Measurements from ENCODE around the gene MRPL12. TPM values are rescaled to one million over a fixed set of nuclear protein-coding genes. Genes with fewer than 3 reads are reported as not detected.

Gene MRPL12
- total and polyA plus RNA-seq, 2 experiments from 2014 or later = 50.9 to 153 TPM

DNA sequence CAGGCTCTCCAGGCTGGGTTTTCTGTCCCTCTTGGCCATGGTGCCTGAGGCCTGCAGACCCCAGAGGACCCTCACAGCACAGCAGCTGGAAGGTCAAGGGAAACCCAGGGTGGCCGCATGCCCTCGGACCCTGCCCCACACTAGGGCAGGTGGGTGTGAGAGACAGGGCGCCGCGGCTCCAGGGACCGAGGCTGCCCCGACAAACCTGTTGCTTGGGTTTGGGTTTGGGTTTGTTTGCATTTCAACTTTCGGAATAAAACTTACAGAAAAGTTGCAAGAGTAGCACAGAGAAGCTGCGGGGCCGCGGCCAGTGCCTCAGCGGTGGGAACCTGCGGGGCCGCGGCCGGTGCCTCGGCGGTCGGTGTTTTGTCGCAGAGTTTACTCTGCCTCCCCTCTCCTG lies 11.6 kb upstream of the MRPL12 start:
- H3K27me3 Mint-ChIP-seq (ENCODE audit: insufficient read depth, low read depth, poor library complexity) = peaks cover 8% of the 10 kb centered on the region
- Histone ChIP-seq H4K20me1 (replicated peaks; ENCODE audit: insufficient read depth) (peaks cover under 1% of the 10 kb centered on the region; the same call in 1 of the 2 replicates), H3K36me3 (ENCODE audit: insufficient read depth) (no peaks in the 10 kb centered on the region), H3K9me2 (ENCODE audit: insufficient read depth) (no peaks in the 10 kb centered on the region), H2AFZ (no peak overlapping the region), H3K4me2 (no peak overlapping the region), H3K79me2 (replicated peaks; ENCODE audit: insufficient read depth) (no peaks in the 10 kb centered on the region), H3K27me3 (ENCODE audit: insufficient read depth) (no peaks in the 10 kb centered on the region), H3K4me1 (ENCODE audit: insufficient read depth) (no peaks in the 10 kb centered on the region), H3F3A (replicated peaks; ENCODE audit: low read depth) (no peaks in the 10 kb centered on the region; the same call in 1 of the 2 replicates), H3K4me3 (no peak overlapping the region), H3K27ac (ENCODE audit: low read depth) (no peak overlapping the region)
- peaks cover 45% of the 10 kb centered on the region for H3K36me3 Mint-ChIP-seq (ENCODE audit: low read depth)
- H3K27ac Mint-ChIP-seq = no peak overlapping the region
- no peak overlapping the region for H3K4me3 Mint-ChIP-seq
- TF ChIP-seq, protein P1, sequence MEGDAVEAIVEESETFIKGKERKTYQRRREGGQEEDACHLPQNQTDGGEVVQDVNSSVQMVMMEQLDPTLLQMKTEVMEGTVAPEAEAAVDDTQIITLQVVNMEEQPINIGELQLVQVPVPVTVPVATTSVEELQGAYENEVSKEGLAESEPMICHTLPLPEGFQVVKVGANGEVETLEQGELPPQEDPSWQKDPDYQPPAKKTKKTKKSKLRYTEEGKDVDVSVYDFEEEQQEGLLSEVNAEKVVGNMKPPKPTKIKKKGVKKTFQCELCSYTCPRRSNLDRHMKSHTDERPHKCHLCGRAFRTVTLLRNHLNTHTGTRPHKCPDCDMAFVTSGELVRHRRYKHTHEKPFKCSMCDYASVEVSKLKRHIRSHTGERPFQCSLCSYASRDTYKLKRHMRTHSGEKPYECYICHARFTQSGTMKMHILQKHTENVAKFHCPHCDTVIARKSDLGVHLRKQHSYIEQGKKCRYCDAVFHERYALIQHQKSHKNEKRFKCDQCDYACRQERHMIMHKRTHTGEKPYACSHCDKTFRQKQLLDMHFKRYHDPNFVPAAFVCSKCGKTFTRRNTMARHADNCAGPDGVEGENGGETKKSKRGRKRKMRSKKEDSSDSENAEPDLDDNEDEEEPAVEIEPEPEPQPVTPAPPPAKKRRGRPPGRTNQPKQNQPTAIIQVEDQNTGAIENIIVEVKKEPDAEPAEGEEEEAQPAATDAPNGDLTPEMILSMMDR (conservative IDR thresholded peaks at IDR 0.05; ENCODE audit: low read depth in 2 of 2) = no peak
- TF ChIP-seq, protein P2, sequence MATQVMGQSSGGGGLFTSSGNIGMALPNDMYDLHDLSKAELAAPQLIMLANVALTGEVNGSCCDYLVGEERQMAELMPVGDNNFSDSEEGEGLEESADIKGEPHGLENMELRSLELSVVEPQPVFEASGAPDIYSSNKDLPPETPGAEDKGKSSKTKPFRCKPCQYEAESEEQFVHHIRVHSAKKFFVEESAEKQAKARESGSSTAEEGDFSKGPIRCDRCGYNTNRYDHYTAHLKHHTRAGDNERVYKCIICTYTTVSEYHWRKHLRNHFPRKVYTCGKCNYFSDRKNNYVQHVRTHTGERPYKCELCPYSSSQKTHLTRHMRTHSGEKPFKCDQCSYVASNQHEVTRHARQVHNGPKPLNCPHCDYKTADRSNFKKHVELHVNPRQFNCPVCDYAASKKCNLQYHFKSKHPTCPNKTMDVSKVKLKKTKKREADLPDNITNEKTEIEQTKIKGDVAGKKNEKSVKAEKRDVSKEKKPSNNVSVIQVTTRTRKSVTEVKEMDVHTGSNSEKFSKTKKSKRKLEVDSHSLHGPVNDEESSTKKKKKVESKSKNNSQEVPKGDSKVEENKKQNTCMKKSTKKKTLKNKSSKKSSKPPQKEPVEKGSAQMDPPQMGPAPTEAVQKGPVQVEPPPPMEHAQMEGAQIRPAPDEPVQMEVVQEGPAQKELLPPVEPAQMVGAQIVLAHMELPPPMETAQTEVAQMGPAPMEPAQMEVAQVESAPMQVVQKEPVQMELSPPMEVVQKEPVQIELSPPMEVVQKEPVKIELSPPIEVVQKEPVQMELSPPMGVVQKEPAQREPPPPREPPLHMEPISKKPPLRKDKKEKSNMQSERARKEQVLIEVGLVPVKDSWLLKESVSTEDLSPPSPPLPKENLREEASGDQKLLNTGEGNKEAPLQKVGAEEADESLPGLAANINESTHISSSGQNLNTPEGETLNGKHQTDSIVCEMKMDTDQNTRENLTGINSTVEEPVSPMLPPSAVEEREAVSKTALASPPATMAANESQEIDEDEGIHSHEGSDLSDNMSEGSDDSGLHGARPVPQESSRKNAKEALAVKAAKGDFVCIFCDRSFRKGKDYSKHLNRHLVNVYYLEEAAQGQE (IDR thresholded peaks at IDR 0.05; ENCODE audit: unreplicated experiment) = no peak
- TF ChIP-seq JUNB (IDR thresholded peaks at IDR 0.05; ENCODE audit: unreplicated experiment) (no peak), EZH2 (IDR thresholded peaks at IDR 0.05; ENCODE audit: low read depth, unreplicated experiment) (no peak), ETS1 (IDR thresholded peaks at IDR 0.05) (no peak), ZNF331 (CRISPR knock-in tag; IDR thresholded peaks at IDR 0.05; ENCODE audit: low read depth) (no peak), CREB1 (CRISPR knock-in tag; IDR thresholded peaks at IDR 0.05; ENCODE audit: low read depth) (no peak), NANOG (IDR thresholded peaks at IDR 0.05; ENCODE audit: borderline replicate concordance) (no peak), ZNF114 (CRISPR knock-in tag; IDR thresholded peaks at IDR 0.05) (no peak), POLR2AphosphoS5 (IDR thresholded peaks at IDR 0.05; ENCODE audit: low read depth) (no peak), EZH2phosphoT487 (IDR thresholded peaks at IDR 0.05; ENCODE audit: unreplicated experiment) (no peak), STAT1 (IDR thresholded peaks at IDR 0.05; ENCODE audit: unreplicated experiment) (no peak)
- TF ChIP-seq, protein P3, sequence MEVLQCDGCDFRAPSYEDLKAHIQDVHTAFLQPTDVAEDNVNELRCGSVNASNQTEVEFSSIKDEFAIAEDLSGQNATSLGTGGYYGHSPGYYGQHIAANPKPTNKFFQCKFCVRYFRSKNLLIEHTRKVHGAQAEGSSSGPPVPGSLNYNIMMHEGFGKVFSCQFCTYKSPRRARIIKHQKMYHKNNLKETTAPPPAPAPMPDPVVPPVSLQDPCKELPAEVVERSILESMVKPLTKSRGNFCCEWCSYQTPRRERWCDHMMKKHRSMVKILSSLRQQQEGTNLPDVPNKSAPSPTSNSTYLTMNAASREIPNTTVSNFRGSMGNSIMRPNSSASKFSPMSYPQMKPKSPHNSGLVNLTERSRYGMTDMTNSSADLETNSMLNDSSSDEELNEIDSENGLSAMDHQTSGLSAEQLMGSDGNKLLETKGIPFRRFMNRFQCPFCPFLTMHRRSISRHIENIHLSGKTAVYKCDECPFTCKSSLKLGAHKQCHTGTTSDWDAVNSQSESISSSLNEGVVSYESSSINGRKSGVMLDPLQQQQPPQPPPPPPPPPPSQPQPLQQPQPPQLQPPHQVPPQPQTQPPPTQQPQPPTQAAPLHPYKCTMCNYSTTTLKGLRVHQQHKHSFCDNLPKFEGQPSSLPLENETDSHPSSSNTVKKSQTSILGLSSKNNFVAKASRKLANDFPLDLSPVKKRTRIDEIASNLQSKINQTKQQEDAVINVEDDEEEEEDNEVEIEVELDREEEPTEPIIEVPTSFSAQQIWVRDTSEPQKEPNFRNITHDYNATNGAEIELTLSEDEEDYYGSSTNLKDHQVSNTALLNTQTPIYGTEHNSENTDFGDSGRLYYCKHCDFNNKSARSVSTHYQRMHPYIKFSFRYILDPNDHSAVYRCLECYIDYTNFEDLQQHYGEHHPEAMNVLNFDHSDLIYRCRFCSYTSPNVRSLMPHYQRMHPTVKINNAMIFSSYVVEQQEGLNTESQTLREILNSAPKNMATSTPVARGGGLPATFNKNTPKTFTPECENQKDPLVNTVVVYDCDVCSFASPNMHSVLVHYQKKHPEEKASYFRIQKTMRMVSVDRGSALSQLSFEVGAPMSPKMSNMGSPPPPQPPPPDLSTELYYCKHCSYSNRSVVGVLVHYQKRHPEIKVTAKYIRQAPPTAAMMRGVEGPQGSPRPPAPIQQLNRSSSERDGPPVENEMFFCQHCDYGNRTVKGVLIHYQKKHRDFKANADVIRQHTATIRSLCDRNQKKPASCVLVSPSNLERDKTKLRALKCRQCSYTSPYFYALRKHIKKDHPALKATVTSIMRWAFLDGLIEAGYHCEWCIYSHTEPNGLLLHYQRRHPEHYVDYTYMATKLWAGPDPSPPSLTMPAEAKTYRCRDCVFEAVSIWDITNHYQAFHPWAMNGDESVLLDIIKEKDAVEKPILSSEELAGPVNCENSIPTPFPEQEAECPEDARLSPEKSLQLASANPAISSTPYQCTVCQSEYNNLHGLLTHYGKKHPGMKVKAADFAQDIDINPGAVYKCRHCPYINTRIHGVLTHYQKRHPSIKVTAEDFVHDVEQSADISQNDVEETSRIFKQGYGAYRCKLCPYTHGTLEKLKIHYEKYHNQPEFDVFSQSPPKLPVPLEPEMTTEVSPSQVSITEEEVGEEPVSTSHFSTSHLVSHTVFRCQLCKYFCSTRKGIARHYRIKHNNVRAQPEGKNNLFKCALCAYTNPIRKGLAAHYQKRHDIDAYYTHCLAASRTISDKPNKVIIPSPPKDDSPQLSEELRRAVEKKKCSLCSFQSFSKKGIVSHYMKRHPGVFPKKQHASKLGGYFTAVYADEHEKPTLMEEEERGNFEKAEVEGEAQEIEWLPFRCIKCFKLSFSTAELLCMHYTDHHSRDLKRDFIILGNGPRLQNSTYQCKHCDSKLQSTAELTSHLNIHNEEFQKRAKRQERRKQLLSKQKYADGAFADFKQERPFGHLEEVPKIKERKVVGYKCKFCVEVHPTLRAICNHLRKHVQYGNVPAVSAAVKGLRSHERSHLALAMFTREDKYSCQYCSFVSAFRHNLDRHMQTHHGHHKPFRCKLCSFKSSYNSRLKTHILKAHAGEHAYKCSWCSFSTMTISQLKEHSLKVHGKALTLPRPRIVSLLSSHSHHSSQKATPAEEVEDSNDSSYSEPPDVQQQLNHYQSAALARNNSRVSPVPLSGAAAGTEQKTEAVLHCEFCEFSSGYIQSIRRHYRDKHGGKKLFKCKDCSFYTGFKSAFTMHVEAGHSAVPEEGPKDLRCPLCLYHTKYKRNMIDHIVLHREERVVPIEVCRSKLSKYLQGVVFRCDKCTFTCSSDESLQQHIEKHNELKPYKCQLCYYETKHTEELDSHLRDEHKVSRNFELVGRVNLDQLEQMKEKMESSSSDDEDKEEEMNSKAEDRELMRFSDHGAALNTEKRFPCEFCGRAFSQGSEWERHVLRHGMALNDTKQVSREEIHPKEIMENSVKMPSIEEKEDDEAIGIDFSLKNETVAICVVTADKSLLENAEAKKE (CRISPR knock-in tag; IDR thresholded peaks at IDR 0.05) = no peak
- ATAC-seq (no peak), DNase-seq (ENCODE audit: low spot score) (no peak)
- no peaks in the 10 kb centered on the region; the same call in 2 of the 3 replicates for H3K9me3 Mint-ChIP-seq
- H3K4me1 Mint-ChIP-seq = no peaks in the 10 kb centered on the region; the same call in 2 of the 3 replicates

All from GM23338 (cell line).